SK-N-SH (cell line): ENCODE data around the gene ANGPTL4. TPM values are rescaled to one million over a fixed set of nuclear protein-coding genes. Genes with fewer than 3 reads are reported as not detected.

Experiments
- CTCF ChIA-PET: fragments of 300-600, 350-600 bp; formaldehyde crosslinking; extraction: SDS; loops from one replicate; lab custom pipeline; 2021; lab: Yijun Ruan, JAX
- POLR2A ChIA-PET: fragments of 350-600 bp; sonication (Branson Sonifier 250); formaldehyde crosslinking; extraction: SDS; loops from one replicate; lab custom pipeline; 2020; ENCODE audit warnings: antibody characterized with exemption, inconsistent platforms; lab: Yijun Ruan, JAX
- DNase-seq: peaks from one replicate; pipeline ENCODE4 v3.0.0; 2012
- H2AFZ ChIP-seq: fragments of 200-600 bp; sonication (generic); 2 replicates; pipeline ENCODE4 v1.8.1; 2016; ENCODE audit warnings: antibody characterized with exemption, mild to moderate bottlenecking, low read depth
- H3F3A ChIP-seq: fragments of 200-600 bp; sonication (generic); replicated peaks from 2 replicates; pipeline ENCODE3; 2016; ENCODE audit warnings: antibody characterized with exemption, mild to moderate bottlenecking; ENCODE audit not compliant: insufficient read depth
- H3K27ac ChIP-seq, 2 experiments: fragments of 200-500 bp in 1 of 2; fragments of 200-600 bp in 1 of 2; sonication (Bioruptor generic) in 1 of 2; sonication (generic), shearing (Covaris generic) in 1 of 2; 2 replicates each; pipeline versions ENCODE4 v1.5.1 to v1.6.1; 2014 to 2016; ENCODE audit warnings: low read depth in 2 of 2, inconsistent platforms in 1 of 2, low read length in 1 of 2, mild to moderate bottlenecking in 1 of 2, mixed read lengths in 1 of 2
- H3K27me3 ChIP-seq: fragments of 200-600 bp; sonication (generic), shearing (Covaris generic); 2 replicates; pipeline ENCODE4 v1.6.1; 2016; ENCODE audit warnings: mixed run types; ENCODE audit not compliant: insufficient read depth
- H3K36me3 ChIP-seq, 2 experiments: fragments of 200-500 bp in 1 of 2; fragments of 200-600 bp in 1 of 2; sonication (Bioruptor generic) in 1 of 2; sonication (generic) in 1 of 2; replicated peaks in 1 of 2; 2 replicates each; pipeline versions ENCODE3 to v1.5.1; 2014 to 2016; ENCODE audit warnings: low read length in 1 of 2, mild to moderate bottlenecking in 1 of 2; ENCODE audit not compliant: insufficient read depth in 2 of 2, control insufficient read depth in 1 of 2
- H3K4me1 ChIP-seq, 2 experiments: fragments of 200-500 bp in 1 of 2; fragments of 200-600 bp in 1 of 2; sonication (Bioruptor generic) in 1 of 2; sonication (generic), shearing (Covaris generic) in 1 of 2; 2 replicates each; pipeline versions ENCODE4 v1.5.1 to v1.6.1; 2014 to 2016; ENCODE audit warnings: low read depth in 1 of 2, low read length in 1 of 2, mixed run types in 1 of 2; ENCODE audit not compliant: insufficient read depth in 2 of 2, control insufficient read depth in 1 of 2
- H3K4me2 ChIP-seq: fragments of 200-600 bp; sonication (generic), shearing (Covaris generic); 2 replicates; pipeline ENCODE4 v1.6.1; 2017; ENCODE audit warnings: mixed run types
- H3K4me3 ChIP-seq, 2 experiments: fragments of 200-500 bp in 1 of 2; fragments of 200-600 bp in 1 of 2; sonication (Bioruptor generic) in 1 of 2; sonication (generic), shearing (Covaris generic) in 1 of 2; 2 replicates each; pipeline versions ENCODE4 v1.5.1 to v1.8.1; 2014 to 2016; ENCODE audit warnings: low read depth in 2 of 2, inconsistent platforms in 1 of 2, low read length in 1 of 2, mild to moderate bottlenecking in 1 of 2, mixed read lengths in 1 of 2, moderate library complexity in 1 of 2
- H3K79me2 ChIP-seq: fragments of 200-600 bp; sonication (generic); 2 replicates; pipeline ENCODE4 v1.8.1; 2017; ENCODE audit warnings: mild to moderate bottlenecking; ENCODE audit not compliant: insufficient read depth
- H3K9ac ChIP-seq: fragments of 200-600 bp; sonication (generic); 2 replicates; pipeline ENCODE4 v1.6.1; 2017; ENCODE audit warnings: mixed run types
- H3K9me2 ChIP-seq: fragments of 200-600 bp; sonication (generic); 2 replicates; pipeline ENCODE4 v1.6.1; 2017; ENCODE audit warnings: mixed run types
- H3K9me3 ChIP-seq: fragments of 200-600 bp; sonication (generic); 2 replicates; pipeline ENCODE4 v1.6.1; 2017; ENCODE audit warnings: mixed run types, mild to moderate bottlenecking, moderate library complexity
- H4K20me1 ChIP-seq: fragments of 200-600 bp; sonication (generic); 2 replicates; pipeline ENCODE4 v1.6.1; 2017; ENCODE audit warnings: mild to moderate bottlenecking, mixed run types; ENCODE audit not compliant: insufficient read depth
- ELF1 ChIP-seq: IDR thresholded peaks from 2 replicates; pipeline ENCODE4 v1.4.0; 2012
- EP300 ChIP-seq, 2 experiments: IDR thresholded peaks; 2 replicates each; pipeline versions ENCODE4 v1.4.0 to v1.6.1; 2012; ENCODE audit warnings: borderline replicate concordance in 1 of 2, low read depth in 1 of 2, low read length in 1 of 2
- EZH2phosphoT487 ChIP-seq: fragments of 200-600 bp; sonication (generic); IDR thresholded peaks from 2 replicates; pipeline ENCODE4 v1.6.1; 2017; ENCODE audit warnings: low read depth, mixed run types, mild to moderate bottlenecking, antibody characterized with exemption, moderate library complexity, borderline replicate concordance
- FOSL2 ChIP-seq: IDR thresholded peaks from 2 replicates; pipeline ENCODE4 v1.4.0; 2012; ENCODE audit warnings: low read depth, mild to moderate bottlenecking, moderate library complexity, borderline replicate concordance
- GABPA ChIP-seq: IDR thresholded peaks from 2 replicates; pipeline ENCODE4 v1.4.0; 2012; ENCODE audit warnings: low read depth, mild to moderate bottlenecking
- GATA2 ChIP-seq: sonication (generic); formaldehyde crosslinking; IDR thresholded peaks from 2 replicates; pipeline ENCODE4 v1.5.0; 2020; ENCODE audit warnings: mild to moderate bottlenecking, missing genetic modification reagents
- JUND ChIP-seq: IDR thresholded peaks from 2 replicates; pipeline ENCODE4 v1.4.0; 2012
- NFIC ChIP-seq: IDR thresholded peaks from 2 replicates; pipeline ENCODE4 v1.4.0; 2012; ENCODE audit warnings: borderline replicate concordance
- POLR2AphosphoS5 ChIP-seq: IDR thresholded peaks from 2 replicates; pipeline ENCODE4 v1.6.1; 2012; ENCODE audit warnings: low read depth, low read length
- RAD21 ChIP-seq: IDR thresholded peaks from 2 replicates; pipeline ENCODE4 v1.6.1; 2012; ENCODE audit warnings: mild to moderate bottlenecking, low read length
- RCOR1 ChIP-seq: fragments of 150-350 bp; IDR thresholded peaks from 2 replicates; pipeline ENCODE4 v1.6.1; 2017; ENCODE audit warnings: antibody characterized with exemption, low read length
- SIN3A ChIP-seq: IDR thresholded peaks from 2 replicates; pipeline ENCODE4 v1.6.1; 2012; ENCODE audit warnings: low read depth, mild to moderate bottlenecking, low read length, moderate library complexity, borderline replicate concordance
- TEAD4 ChIP-seq: IDR thresholded peaks from 2 replicates; pipeline ENCODE4 v1.4.0; 2012; ENCODE audit warnings: mild to moderate bottlenecking, borderline replicate concordance; ENCODE audit not compliant: insufficient read depth
- WGBS: methylation state at CpG from one replicate; pipeline ENCODE4 v1.1.6; 2017; ENCODE audit warnings: low lambda C conversion rate; 5-methylcytosine and 5-hydroxymethylcytosine counted together
- polyA plus RNA-seq, 3 experiments: library from polyadenylated mRNA; depleted of rRNA; stranded (reverse); fragments of >200 nt; gene quantifications; 2 replicates each; pipeline ENCODE4 v1.2.3, GENCODE V29; 2012
- TF ChIP-seq, protein P1 (sequence below): fragments of 150-350 bp; IDR thresholded peaks from 2 replicates; pipeline ENCODE4 v1.6.1; 2016; ENCODE audit warnings: mild to moderate bottlenecking, low read depth, low read length
- TF ChIP-seq, protein P2 (sequence below): IDR thresholded peaks from 2 replicates; pipeline ENCODE4 v1.4.0; 2012; ENCODE audit warnings: low read depth, borderline replicate concordance
- TF ChIP-seq, protein P3 (sequence below): IDR thresholded peaks from 2 replicates; pipeline ENCODE4 v1.4.0; 2012; ENCODE audit warnings: low read depth
- TF ChIP-seq, protein P4 (sequence below): fragments of 150-350 bp; IDR thresholded peaks from 2 replicates; pipeline ENCODE4 v1.6.1; 2017; ENCODE audit warnings: antibody characterized with exemption, low read length, low read depth, borderline replicate concordance
- TF ChIP-seq, protein P5 (sequence below): IDR thresholded peaks from 2 replicates; pipeline ENCODE4 v1.6.1; 2012; ENCODE audit warnings: mild to moderate bottlenecking, low read depth, low read length, moderate library complexity
- TF ChIP-seq, protein P6 (sequence below): fragments of 200-600 bp; sonication (generic); IDR thresholded peaks from 2 replicates; pipeline ENCODE4 v1.6.1; 2017; ENCODE audit warnings: antibody characterized with exemption, mild to moderate bottlenecking, moderate library complexity

ANGPTL4 gene
- polyA plus RNA-seq, 1 of the 3 experiments (the other 2 are of a cell fraction): 62.5 TPM

DNA sequence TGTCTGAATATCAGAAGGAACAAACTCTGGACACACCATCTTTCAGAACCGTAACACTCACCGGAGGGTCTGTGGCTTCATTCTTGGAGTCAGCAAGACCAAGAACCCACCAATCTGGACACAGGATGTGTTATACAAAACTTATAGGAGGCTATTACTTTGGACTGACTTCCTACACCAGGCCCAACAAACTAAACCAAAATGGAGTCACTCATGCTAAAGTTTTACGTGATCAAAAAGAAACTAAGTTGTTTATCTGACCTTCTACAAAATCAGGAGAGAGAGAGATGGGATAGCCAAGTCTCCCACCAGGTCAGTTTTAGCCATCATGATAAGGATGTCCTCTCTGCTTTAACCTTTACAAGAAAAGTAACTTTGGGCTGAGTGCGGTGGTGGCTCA lies 23.0 kb downstream of the ANGPTL4 start:
- TF ChIP-seq EP300 (IDR thresholded peaks at IDR 0.05; ENCODE audit: borderline replicate concordance in 1 of 2, low read depth in 1 of 2, low read length in 1 of 2) (no peak), SIN3A (no peak), POLR2AphosphoS5 (no peak), GATA2 (CRISPR knock-in tag) (no peak), JUND (no peak), NFIC (no peak), TEAD4 (no peak), ELF1 (no peak), RCOR1 (no peak), GABPA (no peak), EZH2phosphoT487 (no peak), RAD21 (no peak), FOSL2 (no peak)
- TF ChIP-seq, protein P1, sequence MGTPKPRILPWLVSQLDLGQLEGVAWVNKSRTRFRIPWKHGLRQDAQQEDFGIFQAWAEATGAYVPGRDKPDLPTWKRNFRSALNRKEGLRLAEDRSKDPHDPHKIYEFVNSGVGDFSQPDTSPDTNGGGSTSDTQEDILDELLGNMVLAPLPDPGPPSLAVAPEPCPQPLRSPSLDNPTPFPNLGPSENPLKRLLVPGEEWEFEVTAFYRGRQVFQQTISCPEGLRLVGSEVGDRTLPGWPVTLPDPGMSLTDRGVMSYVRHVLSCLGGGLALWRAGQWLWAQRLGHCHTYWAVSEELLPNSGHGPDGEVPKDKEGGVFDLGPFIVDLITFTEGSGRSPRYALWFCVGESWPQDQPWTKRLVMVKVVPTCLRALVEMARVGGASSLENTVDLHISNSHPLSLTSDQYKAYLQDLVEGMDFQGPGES: no peak
- TF ChIP-seq, protein P2, sequence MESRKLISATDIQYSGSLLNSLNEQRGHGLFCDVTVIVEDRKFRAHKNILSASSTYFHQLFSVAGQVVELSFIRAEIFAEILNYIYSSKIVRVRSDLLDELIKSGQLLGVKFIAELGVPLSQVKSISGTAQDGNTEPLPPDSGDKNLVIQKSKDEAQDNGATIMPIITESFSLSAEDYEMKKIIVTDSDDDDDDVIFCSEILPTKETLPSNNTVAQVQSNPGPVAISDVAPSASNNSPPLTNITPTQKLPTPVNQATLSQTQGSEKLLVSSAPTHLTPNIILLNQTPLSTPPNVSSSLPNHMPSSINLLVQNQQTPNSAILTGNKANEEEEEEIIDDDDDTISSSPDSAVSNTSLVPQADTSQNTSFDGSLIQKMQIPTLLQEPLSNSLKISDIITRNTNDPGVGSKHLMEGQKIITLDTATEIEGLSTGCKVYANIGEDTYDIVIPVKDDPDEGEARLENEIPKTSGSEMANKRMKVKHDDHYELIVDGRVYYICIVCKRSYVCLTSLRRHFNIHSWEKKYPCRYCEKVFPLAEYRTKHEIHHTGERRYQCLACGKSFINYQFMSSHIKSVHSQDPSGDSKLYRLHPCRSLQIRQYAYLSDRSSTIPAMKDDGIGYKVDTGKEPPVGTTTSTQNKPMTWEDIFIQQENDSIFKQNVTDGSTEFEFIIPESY: no peak
- TF ChIP-seq, protein P3, sequence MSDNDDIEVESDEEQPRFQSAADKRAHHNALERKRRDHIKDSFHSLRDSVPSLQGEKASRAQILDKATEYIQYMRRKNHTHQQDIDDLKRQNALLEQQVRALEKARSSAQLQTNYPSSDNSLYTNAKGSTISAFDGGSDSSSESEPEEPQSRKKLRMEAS: no peak
- TF ChIP-seq, protein P4, sequence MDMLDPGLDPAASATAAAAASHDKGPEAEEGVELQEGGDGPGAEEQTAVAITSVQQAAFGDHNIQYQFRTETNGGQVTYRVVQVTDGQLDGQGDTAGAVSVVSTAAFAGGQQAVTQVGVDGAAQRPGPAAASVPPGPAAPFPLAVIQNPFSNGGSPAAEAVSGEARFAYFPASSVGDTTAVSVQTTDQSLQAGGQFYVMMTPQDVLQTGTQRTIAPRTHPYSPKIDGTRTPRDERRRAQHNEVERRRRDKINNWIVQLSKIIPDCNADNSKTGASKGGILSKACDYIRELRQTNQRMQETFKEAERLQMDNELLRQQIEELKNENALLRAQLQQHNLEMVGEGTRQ: no peak
- TF ChIP-seq, protein P5, sequence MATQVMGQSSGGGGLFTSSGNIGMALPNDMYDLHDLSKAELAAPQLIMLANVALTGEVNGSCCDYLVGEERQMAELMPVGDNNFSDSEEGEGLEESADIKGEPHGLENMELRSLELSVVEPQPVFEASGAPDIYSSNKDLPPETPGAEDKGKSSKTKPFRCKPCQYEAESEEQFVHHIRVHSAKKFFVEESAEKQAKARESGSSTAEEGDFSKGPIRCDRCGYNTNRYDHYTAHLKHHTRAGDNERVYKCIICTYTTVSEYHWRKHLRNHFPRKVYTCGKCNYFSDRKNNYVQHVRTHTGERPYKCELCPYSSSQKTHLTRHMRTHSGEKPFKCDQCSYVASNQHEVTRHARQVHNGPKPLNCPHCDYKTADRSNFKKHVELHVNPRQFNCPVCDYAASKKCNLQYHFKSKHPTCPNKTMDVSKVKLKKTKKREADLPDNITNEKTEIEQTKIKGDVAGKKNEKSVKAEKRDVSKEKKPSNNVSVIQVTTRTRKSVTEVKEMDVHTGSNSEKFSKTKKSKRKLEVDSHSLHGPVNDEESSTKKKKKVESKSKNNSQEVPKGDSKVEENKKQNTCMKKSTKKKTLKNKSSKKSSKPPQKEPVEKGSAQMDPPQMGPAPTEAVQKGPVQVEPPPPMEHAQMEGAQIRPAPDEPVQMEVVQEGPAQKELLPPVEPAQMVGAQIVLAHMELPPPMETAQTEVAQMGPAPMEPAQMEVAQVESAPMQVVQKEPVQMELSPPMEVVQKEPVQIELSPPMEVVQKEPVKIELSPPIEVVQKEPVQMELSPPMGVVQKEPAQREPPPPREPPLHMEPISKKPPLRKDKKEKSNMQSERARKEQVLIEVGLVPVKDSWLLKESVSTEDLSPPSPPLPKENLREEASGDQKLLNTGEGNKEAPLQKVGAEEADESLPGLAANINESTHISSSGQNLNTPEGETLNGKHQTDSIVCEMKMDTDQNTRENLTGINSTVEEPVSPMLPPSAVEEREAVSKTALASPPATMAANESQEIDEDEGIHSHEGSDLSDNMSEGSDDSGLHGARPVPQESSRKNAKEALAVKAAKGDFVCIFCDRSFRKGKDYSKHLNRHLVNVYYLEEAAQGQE: no peak
- TF ChIP-seq, protein P6, sequence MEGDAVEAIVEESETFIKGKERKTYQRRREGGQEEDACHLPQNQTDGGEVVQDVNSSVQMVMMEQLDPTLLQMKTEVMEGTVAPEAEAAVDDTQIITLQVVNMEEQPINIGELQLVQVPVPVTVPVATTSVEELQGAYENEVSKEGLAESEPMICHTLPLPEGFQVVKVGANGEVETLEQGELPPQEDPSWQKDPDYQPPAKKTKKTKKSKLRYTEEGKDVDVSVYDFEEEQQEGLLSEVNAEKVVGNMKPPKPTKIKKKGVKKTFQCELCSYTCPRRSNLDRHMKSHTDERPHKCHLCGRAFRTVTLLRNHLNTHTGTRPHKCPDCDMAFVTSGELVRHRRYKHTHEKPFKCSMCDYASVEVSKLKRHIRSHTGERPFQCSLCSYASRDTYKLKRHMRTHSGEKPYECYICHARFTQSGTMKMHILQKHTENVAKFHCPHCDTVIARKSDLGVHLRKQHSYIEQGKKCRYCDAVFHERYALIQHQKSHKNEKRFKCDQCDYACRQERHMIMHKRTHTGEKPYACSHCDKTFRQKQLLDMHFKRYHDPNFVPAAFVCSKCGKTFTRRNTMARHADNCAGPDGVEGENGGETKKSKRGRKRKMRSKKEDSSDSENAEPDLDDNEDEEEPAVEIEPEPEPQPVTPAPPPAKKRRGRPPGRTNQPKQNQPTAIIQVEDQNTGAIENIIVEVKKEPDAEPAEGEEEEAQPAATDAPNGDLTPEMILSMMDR: no peak
- TF ChIP-seq, all 33 proteins: peak for 0
- Histone ChIP-seq H3K9me2 (no peaks in the 10 kb centered on the region), H3K36me3 (peaks cover 0 to 11% of the 10 kb centered on the region in 2 experiments), H3K79me2 (peaks cover 28% of the 10 kb centered on the region), H4K20me1 (peaks cover 12% of the 10 kb centered on the region), H3K4me3 (no peak overlapping the region), H3K9ac (no peak overlapping the region), H3K27me3 (no peaks in the 10 kb centered on the region), H2AFZ (no peak overlapping the region), H3F3A (peaks cover 16% of the 10 kb centered on the region), H3K4me2 (no peak overlapping the region), H3K9me3 (no peaks in the 10 kb centered on the region), H3K27ac (no peak overlapping the region), H3K4me1 (peaks cover 12 to 14% of the 10 kb centered on the region in 2 experiments; a peak in 2 of 4 replicates)
- ChIA-PET POLR2A (no interaction called here), CTCF (interaction anchor here (1.5 to 1.6 kb wide), 2 partner anchors 33 to 51 kb away, joined by 3 to 5 read pairs; no protein-coding TSS in a partner anchor)
- DNase-seq: no peak
- 75% methylated on average over 4 of the region's 4 CpGs for WGBS
